ENCODE data around the gene WDR31. TPM values are rescaled to one million over a fixed set of nuclear protein-coding genes. Genes with fewer than 3 reads are reported as not detected.

WDR31 gene
- polyA plus RNA-seq, 2 of the 4 experiments (the other 2 are of a cell fraction) = 1.9 to 2.9 TPM

GRCh38 chr9:113274474-113275156 lies 65.5 kb downstream of the WDR31 start:
- DNase-seq (ENCODE audit: low read depth in 1 of 2, low spot score in 1 of 2) (peak; percentile 66), FAIRE-seq (no peak), ATAC-seq (peak; percentile 52 to 62)
- ChIA-PET CTCF (interaction anchor here (0.6 to 4.0 kb wide), 38 partner anchors 9 to 382 kb away, joined by 3 to 35 read pairs (median 5); partner anchors contain the start of genes ALAD, C9orf43, FKBP15 and POLE3), POLR2A (interaction anchor here (0.5 to 2.4 kb wide), 14 partner anchors 10 to 383 kb away, joined by 3 to 22 read pairs (median 4); partner anchors contain the start of genes ALAD, C9orf43, FKBP15 and POLE3)
- Histone ChIP-seq H3K4me2 (peak overlapping the region; percentile 84), H3K4me3 (peak overlapping the region; percentile 78), H3K9me3 (no peaks in the 10 kb centered on the region), H3K4me1 (peaks cover 28% of the 10 kb centered on the region; the same call in 2 of the 3 replicates), H3K27ac (peak overlapping the region; percentile 88 to 93)
- WGBS (ENCODE audit: missing lambda C conversion rate) = 2% methylated on average over 15 of the region's 15 CpGs
- TF ChIP-seq MAX (IDR thresholded peaks at IDR 0.05) (no peak), RAD21 (conservative IDR thresholded peaks at IDR 0.05 in 1 of 2, IDR thresholded peaks at IDR 0.05 in 1 of 2) (peak; percentile 64 to 70), JUN (IDR thresholded peaks at IDR 0.05) (no peak), PBX3 (IDR thresholded peaks at IDR 0.05) (no peak), NR3C1 (IDR thresholded peaks at IDR 0.05) (no peak), NFE2L2 (conservative IDR thresholded peaks at IDR 0.05; ENCODE audit: low read length) (no peak), CTCF (IDR thresholded peaks at IDR 0.05) (peak; percentile 83), SMC3 (IDR thresholded peaks at IDR 0.05) (peak; percentile 37; the same call in 2 of the 3 replicates), TP53 (CRISPR knock-in tag; IDR thresholded peaks at IDR 0.05) (no peak), RNF2 (IDR thresholded peaks at IDR 0.05; ENCODE audit: borderline replicate concordance, low read depth) (no peak), CBX8 (IDR thresholded peaks at IDR 0.05) (no peak), HOXB13 (CRISPR knock-in tag; IDR thresholded peaks at IDR 0.05; ENCODE audit: low read depth) (no peak), HES2 (IDR thresholded peaks at IDR 0.05) (no peak), EHMT2 (IDR thresholded peaks at IDR 0.05; ENCODE audit: low read depth) (no peak)

GRCh38 chr9:113269871-113270270 lies 70.2 kb downstream of the WDR31 start:
- FAIRE-seq (no peak), ATAC-seq (no peak), DNase-seq (ENCODE audit: low read depth in 1 of 2, low spot score in 1 of 2) (no peak)
- Histone ChIP-seq H3K4me2 (no peak overlapping the region), H3K27ac (no peak overlapping the region), H3K4me3 (no peak overlapping the region), H3K9me3 (no peaks in the 10 kb centered on the region), H3K4me1 (peaks cover 7% of the 10 kb centered on the region; the same call in 2 of the 3 replicates)
- TF ChIP-seq POLR2AphosphoS2 (conservative IDR thresholded peaks at IDR 0.05; ENCODE audit: low read length) (no peak), REST (IDR thresholded peaks at IDR 0.05) (no peak), NR3C1 (IDR thresholded peaks at IDR 0.05) (no peak), JUN (IDR thresholded peaks at IDR 0.05) (no peak), TFCP2L1 (CRISPR knock-in tag; IDR thresholded peaks at IDR 0.05) (no peak), EP300 (IDR thresholded peaks at IDR 0.05) (no peak), EHF (CRISPR knock-in tag; IDR thresholded peaks at IDR 0.05) (no peak), ZNF302 (CRISPR knock-in tag; IDR thresholded peaks at IDR 0.05) (no peak)
- POLR2A ChIA-PET = no interaction called here
- WGBS (ENCODE audit: missing lambda C conversion rate) = 85% methylated on average over 2 of the region's 2 CpGs
- CTCF ChIA-PET = interaction anchor here (1.2 to 1.4 kb wide), 3 partner anchors 12 to 388 kb away, joined by 3 read pairs; no protein-coding TSS in a partner anchor

Measured in A549 (cell line).